GM11168 (cell line): ENCODE results near the gene CCDC97.
"Not testable (repeated sequence)": the region's sequence is repeated elsewhere in the genome, so short reads cannot be mapped to it uniquely, and the experiment has no call there.

Experiments
- in situ Hi-C: fragments of 300-500 bp; cut with MboI; formaldehyde crosslinking; loops from one replicate; pipeline ENCODE4 v1.12.0; 2022; ENCODE audit warnings: low sequenced_read_pairs; ENCODE audit not compliant: unreplicated experiment

CCDC97 gene

GRCh38 chr19:41356984-41357739 lies 47.2 kb downstream of the CCDC97 start:
- in situ Hi-C loops = no loop called here

GRCh38 chr19:41357746-41358145 lies 47.8 kb downstream of the CCDC97 start:
- in situ Hi-C loops = no loop called here

DNA sequence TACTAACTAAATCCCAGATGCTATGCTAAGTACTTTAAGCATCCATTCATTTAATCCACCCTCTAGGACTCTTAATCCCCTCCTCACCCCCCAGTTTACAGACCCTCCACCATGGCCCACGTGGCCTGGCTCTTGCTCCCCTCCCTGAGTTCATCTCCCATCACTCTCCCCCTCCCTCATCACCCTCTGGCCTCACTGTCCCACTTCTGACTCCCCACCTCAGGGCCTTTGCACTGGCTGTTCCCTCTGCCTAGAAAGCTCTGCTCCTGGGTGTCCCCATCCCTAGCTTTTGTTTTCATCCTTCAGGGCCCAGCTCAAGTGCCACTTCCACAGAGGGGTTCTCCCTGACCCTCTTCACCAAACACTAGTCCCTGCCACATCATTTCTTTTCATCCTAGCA lies 49.8 kb downstream of the CCDC97 start:
- in situ Hi-C loops = no loop called here

DNA sequence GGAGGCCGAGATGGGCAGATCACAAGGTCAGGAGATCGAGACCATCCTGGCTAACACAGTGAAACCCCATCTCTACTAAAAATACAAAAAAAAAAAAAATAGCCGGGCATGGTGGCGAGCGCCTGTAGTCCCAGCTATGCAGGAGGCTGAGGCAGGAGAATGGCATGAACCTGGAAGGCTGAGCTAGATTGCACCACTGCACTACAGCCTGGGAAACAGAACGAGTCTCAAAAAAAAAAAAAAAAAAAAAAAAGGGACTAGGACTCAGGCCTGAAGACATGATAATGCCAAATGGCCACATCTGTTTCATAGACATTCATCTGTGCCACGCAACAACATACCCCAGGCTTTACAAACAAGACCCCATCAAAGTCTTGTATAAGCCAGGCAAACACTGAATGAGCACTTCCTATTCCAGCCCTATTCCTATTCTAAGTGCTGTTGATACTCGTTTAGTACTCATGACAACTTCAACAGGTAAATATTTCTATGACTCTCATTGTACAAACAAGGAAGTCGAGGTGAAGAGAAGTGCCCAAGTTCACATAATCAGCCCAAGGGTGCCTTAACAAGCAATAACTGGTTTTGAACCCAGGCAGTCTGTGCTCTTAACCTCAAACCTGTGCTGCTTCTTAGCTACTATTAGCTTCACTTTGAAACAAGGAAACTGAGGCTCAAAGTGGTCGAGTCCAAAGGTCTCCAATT lies 52.3 kb downstream of the CCDC97 start:
- in situ Hi-C loops = no loop called here

DNA sequence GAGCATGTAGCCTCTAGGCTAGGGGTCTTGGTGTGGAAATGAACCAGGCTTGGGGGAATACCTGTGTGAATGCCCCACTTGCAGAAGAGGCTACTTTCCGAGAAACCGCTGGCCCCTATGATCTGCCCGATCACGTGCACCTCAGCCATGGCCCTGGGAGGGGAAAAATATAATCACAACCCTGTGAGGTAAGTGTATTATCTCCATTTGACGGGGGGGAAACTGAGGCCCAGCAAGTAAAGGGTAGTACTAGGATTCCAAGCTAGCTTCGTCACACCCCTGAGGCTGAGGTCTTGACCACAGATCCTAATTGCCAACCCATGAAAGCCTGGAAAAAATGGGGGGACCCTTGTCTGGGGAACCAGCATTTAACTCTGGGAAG lies 53.4 kb downstream of the CCDC97 start:
- in situ Hi-C loops = no loop called here

- in situ Hi-C loops = no loop called here
Measured at GRCh38 chr19:41363753-41364523, 54.0 kb downstream of the CCDC97 start, which contains the start of gene B9D2. B9D2 (minus strand) TSS chr19:41364149; CDS start chr19:41363519, 630 bp downstream.

DNA sequence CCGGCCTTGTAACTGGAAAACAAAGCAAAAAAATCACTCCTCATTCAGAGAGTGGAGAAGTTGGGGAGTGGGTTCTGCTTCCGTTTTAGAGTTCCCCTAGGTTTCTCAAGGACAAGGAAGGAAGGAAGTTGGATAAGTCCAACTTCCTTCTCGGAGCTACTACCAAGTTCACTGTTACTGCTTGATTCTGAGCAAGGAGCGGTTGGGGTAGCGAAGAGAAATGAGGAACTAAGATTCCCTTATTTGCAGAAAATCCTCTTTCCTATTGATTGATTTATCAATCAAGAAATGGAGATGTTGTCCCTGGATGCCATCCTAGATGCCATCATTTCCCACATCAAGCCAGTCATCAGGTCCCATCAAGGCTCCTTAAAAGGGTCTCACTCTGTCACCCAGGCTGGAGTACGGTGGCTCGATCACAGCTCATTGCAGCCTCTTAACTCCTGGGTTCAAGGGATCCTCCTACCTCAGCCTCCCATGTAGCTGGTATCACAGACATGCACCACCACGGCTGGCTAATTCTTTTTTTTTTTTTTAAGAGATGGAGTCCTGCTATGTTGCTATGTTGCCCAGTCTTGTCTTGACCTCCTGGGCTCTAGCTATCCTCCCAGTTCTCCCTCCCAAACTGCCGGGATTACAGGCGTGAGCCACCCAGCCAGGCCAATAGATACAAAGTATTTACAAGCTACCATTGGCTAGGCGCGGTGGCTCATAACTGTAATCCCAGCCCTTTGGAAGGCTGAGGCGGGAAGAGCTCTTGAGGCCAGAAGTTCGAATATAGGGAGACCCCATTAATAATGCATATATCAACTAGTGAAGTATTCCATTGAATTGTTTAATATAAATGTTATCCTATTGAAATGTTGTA lies 54.8 kb downstream of the CCDC97 start:
- in situ Hi-C loops = no loop called here

- in situ Hi-C loops = no loop called here
Measured at GRCh38 chr19:41366089-41366488, 56.1 kb downstream of the CCDC97 start.

- in situ Hi-C loops = no loop called here
Measured at GRCh38 chr19:41367848-41368301, 57.9 kb downstream of the CCDC97 start.

GRCh38 chr19:41369769-41370168 lies 59.8 kb downstream of the CCDC97 start:
- in situ Hi-C loops = no loop called here

- in situ Hi-C loops = not testable (repeated sequence)
Measured at GRCh38 chr19:41371119-41371518, 61.1 kb downstream of the CCDC97 start.

DNA sequence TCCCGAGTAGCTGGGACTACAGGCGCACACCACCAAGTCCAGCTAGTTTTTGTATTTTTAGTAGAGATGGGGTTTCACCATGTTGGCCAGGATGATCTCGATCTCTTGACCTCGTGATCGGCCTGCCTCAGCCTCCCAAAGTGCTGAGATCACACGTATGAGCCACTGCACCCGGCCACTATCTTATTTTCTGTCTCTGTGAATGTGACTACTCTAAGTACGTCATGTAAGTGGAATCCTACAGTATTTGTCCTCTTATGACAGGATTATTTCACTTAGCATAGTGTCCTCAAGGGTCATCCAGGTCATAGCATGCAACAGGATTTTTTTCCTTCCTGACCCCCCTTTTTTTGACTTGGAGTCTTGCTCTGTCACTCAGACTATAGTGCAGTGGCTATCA lies 61.6 kb downstream of the CCDC97 start:
- in situ Hi-C loops = no loop called here

- in situ Hi-C loops = no loop called here
Measured at GRCh38 chr19:41372501-41372900, 62.5 kb downstream of the CCDC97 start.

DNA sequence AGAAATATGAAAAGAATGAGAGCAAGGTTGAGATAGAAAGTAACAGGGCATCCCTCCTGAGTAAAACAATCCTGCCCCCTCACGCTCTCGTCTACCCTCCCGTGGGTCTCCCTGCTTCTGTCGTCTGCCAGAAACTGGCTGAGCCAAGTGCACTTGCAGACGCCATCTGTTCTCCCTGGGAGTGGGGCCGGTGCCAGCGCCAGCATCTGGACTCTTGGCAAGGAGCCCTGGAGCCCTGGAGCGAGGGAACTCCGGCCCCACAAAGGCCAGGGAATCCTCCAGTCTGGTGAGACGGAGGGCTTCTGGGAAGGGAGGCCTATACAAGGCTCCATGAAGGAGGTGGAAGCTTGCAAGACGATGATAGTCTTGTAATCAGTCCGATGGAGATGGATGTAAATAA lies 64.0 kb downstream of the CCDC97 start:
- in situ Hi-C loops = no loop called here
